NCI-H2227 (cell line): ENCODE results near the gene ST3GAL6.

ENCODE experiments used
- DNase-seq: peaks from one replicate; lab custom pipeline; 2025; ENCODE audit not compliant: unreplicated experiment; lab: John Stamatoyannopoulos, UW

ST3GAL6 gene, protein sequence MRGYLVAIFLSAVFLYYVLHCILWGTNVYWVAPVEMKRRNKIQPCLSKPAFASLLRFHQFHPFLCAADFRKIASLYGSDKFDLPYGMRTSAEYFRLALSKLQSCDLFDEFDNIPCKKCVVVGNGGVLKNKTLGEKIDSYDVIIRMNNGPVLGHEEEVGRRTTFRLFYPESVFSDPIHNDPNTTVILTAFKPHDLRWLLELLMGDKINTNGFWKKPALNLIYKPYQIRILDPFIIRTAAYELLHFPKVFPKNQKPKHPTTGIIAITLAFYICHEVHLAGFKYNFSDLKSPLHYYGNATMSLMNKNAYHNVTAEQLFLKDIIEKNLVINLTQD

DNA sequence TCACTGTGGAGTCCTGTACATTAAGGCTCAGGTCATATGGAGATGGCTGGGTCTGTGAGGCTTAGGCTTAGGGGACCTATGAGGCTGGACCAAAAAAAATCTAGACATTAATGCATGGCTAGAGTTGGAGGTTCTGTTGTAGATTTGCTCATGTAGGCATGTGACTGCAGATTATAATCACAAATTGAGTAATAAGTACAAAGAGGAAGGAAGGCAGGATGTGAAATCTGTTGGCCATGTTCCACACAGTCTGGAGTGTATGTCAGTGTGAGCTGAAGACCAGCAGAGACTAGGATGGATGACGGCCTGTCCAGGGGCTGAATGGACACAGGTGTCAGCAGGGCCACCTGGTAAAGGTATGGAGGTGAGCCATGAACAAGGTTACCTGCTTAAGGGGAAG lies at the start of gene ST3GAL6:
Gene ST3GAL6, plus strand, starts transcription at position 265 of the 400 bp plus-strand sequence. CDS start 5,101 bp downstream, outside the sequence.
- DNase-seq: no peak

DNA sequence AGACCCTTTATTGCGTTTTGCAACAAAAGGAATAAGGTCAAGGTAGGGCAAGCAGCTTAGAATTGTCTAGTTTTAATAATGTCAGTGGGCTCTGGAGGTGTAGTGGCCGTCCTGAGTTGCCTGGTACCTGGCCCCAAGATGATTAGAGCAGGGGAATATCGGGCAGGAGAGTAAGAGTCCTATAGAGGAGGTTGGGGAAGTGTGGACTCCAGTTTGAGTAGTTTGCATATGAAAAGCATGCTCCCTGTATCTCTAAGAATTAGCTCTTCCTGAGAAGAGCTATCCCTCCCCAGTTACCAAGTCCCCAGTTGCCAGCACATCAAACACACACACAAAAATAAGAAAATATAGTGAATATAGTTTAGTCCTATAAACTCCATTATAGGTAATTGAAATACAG lies 49.2 kb upstream of the ST3GAL6 start:
- no peak for DNase-seq

DNA sequence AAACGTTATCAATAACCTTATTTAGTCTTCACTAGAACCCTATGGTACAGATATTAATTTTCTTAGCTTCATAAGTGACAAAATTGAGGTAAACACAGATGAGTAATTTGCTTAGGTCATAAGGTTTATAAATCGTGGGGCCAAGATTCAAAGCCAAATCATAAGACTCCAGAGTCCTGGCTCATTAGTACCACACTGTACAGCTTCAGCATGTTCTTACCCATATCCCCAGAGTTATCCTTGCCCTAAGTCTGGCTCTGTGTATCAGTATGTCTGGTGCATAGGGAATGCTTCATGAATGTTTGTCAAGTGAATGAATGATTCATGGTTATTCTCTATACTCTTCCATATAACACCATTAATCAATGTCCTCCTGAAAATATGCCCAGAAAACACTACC lies 45.6 kb upstream of the ST3GAL6 start:
- no peak for DNase-seq

DNA sequence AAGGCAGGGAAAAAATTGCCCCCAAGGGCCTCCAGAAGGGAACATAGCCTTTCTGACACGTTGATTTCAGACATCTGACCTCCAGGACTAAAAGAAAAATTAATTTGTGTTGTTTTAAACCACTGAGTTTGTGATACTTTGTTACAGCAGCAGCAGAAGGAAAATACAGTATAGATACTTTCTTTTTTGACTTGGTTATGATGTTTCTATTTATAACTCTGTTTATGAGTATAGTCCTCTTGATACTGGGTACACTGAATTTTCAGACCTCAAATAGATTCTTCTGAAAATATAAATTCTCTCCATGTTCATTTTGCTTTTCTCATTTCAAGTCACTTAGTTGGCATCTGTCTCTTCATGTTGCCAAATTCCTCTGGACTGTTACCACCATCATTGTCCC lies 44.4 kb upstream of the ST3GAL6 start:
- no peak for DNase-seq

DNA sequence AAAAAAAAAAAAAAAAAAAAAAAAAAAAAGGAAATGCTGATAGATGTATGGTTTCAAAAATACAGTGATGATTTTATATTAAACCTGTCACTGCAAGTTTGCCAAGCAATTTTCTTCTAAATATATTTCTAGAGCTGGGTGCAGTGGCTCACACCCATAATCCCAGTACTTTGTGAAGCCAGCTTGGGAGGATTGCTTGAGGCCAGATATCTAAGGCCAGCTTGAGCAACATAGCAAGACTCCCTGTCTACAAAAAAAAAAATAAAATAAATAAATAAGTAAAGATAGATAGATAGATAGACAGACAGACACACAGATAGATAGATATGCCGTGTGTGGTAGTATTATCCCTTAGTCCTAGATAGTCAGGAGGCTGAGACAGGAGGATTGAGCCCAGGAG lies 41.4 kb upstream of the ST3GAL6 start:
- no peak for DNase-seq

DNA sequence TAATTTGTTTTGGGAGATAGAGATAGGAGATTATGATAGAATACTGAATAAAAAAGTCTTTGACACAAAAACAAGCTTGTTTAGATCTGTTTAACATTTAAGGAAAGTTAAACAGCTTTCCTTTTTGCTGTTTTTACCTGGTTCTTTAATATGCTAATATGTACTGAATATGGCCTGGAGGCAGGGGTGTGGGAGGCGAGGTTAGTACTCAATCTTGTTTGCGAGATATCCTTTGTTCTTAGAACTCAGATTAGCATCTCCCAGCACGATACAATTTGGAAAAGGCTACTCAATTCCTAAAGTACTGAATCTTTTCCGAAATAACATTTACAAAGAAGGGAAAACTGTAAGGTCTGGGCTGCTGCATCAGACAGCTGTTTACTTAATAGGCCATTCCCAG lies 40.8 kb upstream of the ST3GAL6 start:
- no peak for DNase-seq

DNA sequence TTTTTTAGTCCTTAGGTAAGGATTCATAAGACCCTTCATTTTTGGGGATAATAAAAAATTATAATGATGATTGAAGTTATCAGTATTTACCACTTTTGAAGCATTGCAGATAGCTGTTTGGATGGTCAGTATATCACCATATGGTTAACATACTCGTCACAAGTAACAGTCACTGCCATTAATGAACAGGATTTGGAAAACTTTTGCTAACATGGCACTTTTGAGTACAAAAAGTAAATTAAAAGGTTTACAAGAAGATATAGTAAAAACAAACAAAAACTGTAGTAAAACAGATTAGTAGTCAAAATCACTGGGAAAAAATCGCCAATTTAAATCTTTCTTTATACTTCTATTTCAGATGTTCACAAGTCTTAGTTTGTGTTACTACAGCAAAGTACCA lies 37.8 kb upstream of the ST3GAL6 start:
- DNase-seq: no peak

DNA sequence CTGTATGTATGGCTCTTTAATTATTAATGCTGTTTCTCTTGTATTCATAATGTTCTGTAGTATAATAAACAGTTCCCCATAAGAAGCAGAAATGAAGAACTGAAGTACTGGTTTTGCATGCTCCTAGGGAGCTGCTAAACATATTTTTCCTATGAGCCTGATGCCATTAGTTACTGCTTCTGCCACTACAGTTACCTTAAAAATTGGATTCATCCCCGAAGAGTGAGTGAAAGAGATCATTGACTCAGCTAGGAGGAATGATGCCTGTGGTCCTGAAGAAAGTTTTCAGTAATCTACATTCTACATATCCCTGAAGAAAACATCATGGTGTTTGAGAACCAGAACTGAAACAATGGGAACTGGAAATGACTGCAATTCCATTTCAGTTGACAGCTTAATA lies 37.1 kb upstream of the ST3GAL6 start:
- no peak for DNase-seq

DNA sequence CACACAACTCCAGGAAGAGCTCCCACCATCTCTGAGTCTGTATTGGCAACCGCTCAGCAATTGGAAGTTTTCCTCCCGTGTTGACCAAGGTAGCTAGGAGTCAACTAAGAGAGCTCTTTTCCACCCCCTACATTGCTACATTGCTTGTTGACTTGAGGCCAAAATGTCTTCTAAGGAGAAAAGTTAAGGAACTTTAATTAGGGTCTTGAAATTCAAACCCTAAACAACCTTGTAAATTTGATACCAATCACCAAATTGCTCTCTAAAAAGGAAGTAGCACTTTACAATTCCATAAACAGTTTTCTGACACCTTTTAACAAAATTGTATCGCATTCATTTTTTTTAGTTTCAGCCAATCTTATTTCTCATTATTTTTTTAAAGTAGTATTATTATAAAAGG lies 35.5 kb upstream of the ST3GAL6 start:
- no peak for DNase-seq

DNA sequence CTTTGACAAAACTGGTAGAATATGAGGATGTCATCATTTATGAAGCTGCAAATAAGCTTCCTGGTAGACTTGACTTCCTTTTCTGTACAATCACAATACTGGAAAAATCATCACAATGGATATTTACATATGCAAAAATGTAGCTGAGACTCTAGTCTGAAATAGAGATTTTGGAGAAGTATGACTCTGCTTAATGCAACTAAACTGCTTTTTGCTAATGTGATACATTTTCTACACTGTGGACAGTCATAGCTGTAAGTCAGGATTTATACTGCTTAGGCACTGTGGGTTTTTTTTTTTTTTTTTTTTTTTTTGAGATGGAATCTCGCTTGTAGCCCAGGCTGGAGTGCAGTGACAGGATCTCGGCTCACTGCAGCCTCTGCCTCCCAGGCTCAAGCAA lies 34.5 kb upstream of the ST3GAL6 start:
- no peak for DNase-seq

DNA sequence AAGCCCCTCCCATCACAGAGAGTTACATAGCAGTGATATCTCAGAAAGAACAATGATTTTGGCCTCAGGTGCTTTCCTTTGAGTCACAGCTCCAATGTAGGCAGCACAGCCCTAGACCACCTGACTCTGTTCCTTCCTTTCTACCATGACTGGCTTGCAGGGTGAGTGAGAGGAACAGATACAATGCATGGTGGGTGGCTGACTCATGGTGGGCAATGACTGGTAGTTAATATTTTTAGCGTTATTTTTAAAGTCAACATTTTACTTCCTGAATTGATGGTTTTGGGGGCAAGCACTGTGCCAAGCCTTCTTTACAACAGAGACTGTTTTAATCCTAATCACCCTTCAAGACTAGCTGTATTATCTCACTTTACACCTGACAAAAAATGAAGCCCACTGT lies 32.8 kb upstream of the ST3GAL6 start:
- DNase-seq: no peak

DNA sequence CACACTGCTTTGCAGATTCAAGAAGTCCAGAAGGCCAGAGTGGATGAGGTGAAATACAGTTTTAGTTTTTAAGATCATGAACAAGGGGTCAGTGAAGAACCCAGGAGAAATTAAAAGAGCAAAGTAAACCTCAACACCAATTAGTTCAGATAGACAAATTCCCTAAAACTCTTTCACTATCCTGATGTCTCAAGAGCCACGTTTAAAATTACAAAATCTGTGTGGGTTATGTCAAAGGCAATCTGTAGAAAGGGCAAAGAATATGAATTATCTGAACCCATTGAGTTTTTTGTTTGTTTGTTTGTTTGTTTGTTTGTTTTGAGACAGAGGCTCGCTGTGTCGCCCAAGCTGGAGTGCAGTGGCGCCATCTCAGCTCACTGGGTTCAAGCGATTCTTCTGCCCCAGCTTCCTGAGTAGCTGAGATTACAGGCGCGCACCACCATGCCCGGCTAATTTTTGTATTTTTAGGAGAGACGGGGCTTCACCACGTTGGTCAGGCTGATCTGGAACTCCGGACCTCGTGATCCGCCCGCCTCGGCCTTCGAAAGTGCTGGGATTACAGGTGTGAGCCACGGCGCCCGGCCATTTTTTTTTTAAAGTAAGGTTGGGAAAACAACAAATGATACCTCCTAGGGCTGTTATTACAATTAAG lies 32.1 kb upstream of the ST3GAL6 start:
- no peak for DNase-seq

DNA sequence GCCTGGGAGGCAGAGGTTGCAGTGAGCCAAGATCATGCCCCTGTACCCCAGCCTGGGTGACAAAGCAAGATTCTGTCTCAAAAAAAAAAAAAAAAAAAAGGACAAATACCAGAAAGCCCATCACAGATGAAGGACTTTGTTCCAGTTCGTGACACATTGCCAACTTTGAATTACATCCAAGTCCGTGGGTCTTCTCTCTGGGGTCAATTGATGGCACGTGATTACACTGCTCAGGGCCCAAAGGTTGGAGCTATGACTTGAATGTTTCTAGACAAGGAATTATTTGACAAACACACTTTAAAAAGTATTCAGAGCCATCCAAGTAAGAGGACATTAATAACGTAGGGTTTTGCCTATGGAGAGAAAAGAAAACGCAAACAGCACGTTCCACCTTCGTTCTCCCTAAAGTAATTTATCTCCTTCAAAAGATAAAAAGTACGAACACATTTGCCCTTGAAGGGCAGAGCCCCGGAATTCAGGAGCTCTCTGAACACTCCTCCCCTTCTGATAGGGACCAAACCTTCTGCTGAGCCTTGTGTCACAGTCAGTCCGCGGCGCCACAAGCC lies 31.3 kb upstream of the ST3GAL6 start:
- DNase-seq: no peak

DNA sequence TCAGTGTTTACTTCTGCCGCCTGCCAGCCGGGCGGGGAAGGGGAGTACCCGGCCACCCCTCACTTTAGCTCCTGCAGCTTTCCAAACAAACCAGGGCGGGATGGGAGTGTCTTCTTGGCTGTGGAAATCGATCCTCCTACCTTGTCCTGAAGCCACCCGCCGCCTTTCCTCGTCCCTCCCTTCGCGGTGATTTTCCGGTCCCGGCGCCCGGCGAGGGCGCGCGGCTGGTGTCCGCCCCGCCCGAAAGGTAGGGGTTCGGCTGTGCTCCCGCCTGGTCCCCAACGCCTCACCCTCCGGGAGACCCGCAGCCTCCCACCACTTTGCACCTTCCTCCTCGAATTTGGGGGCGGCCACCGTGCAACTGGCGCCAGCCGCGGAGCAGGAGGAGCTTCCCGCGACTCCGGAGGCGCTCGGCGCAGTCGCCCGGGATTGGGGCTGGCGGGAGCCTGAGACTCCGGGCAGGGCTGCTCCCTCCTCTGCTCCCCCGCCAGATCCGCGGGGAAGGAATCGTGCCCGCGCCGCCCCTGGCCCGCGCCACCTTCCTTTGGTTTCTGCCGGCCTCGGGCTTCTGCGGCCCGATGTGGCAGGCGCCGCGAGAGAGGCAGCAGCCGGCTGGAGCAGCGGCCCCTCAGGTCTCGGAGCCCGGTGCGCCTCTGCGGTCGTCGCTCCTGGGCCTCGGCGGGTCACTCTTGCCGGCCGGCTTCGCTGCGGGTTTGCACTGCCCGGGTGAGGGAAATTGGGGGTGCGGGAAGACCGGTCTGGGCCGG lies 30.7 kb upstream of the ST3GAL6 start:
- DNase-seq: peak; percentile 6

DNA sequence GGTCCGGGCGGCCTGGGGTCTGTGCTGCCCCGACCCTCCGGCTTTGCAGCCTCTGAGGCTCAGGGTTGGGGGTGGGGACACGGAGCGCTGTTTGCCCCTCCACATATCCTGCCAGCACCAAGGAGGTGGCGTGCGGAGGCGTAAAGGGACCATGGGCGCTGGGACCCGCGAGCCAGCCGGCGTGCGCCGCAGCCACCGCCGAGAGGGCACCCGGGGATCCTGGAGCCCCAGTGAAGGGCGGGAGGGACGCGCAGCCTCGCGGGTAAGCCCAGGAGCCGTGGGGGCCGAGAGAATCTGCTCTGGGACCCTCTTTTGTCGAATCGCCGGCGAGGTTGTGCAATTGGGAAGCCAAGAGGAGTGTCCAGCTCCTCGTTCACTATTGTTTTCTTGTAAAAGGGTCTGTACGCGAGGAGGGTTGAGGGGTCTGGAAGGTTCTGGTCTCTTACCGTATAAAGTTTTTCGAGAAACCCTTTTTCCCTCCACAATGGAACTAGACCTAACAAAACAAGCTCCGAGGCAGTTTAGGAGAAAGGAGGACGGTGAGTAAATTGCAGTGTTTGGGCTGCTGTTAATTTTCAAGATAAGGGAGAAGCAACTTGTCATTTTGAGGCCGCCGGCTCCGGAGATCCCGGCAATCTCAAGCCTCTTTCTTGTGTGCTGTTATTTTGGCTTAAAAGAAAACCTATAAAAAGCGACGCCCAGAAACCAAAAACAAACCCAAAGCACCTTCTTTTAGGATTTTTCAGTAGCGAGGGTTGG lies 29.9 kb upstream of the ST3GAL6 start:
- DNase-seq: no peak

DNA sequence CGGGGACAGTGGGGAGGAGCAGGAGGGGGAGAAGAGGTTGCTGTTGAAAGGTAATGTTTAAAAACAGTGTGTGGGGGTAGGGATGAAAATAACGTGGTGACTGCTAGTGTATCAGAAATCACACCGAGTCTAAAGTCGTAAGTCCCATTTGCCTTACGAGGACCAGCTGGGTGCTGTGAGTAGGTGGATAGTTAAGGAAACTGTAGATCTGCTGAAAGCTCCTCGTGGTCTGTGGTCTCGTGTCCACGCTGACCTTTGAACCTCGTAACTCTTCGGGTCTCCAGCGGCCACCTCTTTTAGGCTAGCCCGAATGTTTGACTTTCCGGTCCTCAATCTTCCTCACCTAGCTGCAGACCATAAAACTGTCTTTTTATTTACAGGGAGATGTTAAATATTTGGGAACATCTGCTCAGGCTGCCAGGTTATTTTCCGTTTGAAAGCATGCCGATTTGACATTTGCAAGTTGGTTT lies 29.3 kb upstream of the ST3GAL6 start:
- DNase-seq: no peak

DNA sequence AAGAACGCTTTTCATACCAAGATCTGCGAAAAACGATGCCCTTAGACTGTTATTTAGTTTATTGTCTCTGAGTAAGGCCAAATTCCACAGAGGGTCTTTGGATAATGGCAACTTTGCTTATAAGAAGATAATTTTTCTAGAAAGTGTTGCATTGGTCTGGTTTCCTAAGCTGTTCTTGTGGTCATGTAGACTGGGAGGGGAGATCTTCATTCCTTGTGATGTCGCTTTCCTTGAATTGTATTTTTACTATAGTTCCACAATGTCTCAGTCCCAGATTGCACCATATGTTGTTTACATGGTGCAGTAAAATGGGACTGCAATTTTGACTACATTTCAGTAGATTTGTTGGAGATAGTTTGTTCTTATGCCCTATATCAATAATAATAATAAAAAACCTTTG lies 28.8 kb upstream of the ST3GAL6 start:
- no peak for DNase-seq

DNA sequence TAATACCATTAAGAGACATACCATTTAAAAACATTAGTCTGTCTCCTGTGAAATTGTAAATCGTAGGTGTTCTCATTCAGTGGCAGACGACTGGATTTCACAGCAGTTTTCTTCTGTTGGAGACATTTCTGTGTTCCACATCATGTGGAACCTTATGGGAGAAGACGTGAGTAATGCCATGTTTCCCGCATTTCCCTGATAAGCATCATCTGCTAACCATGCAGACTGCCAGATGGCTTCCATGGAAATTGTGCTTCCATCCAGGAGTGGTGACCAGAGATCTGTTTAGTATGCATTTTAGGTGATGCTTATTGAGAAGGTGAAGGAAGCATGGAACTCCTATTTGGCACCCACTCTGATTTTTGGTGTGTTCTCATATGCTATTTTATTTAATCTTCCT lies 28.4 kb upstream of the ST3GAL6 start:
- DNase-seq: no peak

DNA sequence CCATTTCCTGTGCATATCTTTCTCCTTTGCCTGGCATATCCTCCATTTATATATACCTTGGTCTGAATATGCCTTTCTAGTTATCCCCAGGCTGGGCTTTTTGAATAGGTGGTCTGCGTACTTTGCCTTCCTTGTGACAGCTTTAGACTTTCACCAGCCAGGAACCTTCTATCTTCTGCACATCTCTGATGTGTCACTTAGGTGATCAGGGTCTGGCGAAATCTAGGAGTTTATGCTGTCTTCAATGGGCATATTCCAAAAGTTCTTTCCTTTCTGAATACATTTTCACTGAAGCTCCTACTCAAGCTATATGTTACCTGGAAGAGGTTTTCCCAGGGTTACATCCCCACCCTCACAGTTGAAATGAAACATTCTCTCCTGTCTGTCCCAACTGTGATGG lies 27.8 kb upstream of the ST3GAL6 start:
- no peak for DNase-seq

DNA sequence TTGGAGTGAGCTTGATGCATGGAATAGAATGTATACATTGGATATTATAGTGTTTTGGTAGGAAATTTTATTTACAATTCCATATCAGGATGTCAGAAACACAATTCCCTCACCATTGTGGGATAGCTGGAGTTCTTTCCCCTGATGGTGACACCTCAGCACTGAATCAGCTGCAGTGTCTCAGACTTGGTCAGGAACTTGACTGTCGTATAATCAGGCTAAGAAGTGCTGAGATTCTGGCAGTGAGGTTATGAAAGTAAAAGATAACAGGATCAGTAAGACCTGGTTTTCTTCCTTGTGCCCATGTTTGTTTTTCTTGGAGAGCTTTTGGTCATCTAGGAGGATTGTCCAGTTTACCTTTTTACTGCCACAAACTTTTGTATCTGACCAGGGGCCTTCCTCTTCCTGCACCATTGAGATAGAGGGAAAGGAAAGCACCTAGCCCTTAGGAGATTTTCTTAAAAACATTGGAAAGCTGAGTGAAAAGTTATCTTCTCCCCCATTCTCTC lies 27.3 kb upstream of the ST3GAL6 start:
- DNase-seq: no peak

DNA sequence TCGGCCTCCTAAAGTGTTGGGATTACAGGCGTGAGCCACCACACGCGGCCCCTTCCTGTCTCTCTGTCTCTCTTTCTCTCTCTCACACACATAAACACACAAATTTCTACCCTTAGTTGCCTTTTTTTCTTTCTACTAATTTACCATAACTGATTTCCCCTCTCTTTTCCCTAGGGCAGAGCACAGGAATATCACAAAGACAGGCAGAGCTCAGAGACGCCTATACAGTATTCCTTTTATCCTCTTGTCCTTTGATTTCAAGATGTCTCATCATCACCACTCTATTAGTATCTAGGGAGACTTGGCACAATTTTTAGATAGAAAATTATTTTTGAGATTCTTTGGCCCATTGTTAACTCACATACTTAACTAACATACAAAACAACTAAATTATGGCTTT lies 25.8 kb upstream of the ST3GAL6 start:
- DNase-seq: no peak
